Measurements from ENCODE around the gene APOA1. TPM values are rescaled to one million over a fixed set of nuclear protein-coding genes. Genes with fewer than 3 reads are reported as not detected.
"Not testable (repeated sequence)": the region's sequence is repeated elsewhere in the genome, so short reads cannot be mapped to it uniquely, and the experiment has no call there.

The APOA1 gene
- polyA plus RNA-seq, 5 donors, result 3.3 to 33.2 (median 4.4) TPM

DNA sequence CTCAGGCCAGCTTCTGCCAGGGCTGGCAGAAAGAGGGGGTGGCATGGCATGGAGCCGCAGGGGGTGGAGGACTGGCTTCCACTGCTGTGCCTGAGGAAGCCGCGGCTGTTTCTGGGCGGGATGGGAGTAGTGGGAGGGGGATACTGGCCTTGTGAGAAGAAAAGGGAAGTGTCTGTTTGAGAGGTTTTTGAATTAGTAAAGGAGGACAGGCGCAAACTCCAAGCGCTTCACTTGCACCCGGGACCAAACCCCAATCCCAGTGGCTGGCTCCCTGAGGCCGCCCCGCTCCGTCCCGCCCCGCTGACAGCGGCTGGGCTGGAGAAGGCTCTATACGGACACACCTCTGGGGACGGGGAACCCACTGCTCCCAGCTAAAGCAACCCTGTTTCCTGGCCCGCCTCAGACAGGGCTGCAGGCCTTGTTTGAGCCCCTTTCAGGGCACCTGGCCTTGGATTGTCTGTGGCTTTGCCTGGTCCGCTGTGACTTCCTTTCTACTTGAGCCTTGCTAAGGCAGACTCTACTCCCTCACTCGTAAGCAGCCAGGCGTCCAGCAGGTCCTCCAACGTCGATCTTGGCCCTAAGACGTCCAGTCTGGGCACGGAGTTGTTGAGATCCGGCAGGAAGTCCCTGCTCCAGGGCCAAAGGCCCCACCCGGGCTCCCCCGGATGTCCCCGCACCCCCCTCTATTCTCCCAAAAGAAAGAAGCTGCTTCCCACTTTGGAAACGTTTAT is 2.2 kb downstream of the APOA1 start:
- no peak for DNase-seq

- DNase-seq, result not testable (repeated sequence)
These were observed 2.8 kb downstream of the APOA1 start for GRCh38 chr11:116834535-116835041.

DNA sequence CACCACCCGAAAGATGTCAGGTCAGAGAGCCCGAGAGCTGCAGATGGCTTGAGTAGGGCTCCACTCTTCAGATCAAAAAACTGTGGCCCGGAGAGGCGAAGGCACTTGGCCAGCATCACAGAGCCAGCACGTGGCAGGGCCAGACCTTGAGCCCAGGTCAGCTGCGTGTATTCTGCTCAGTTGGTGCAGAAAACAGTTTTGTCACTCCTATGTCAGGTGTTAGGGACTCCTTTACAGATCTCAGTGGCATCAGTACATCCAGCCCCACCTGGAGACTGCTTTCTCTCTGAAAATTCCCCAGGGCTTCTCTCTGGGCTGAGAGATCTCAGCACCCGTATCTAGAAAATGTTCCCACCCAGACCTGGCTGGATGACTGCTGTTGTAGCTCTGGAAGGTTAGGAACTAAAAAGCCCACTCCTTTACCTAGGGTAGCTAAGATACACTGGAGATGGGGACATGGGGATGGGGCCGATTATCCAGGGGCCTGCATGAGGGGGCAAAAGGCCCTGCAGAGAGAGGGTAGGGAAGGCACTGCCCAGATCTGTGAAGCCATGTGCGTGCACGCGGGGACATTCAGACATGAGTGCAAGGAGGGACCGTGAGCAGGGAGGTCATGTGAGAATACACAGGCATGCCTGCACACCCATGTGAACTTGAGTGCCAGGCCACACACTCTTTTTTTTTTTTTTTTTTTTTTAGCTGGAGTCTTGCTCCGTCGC is 3.4 kb downstream of the APOA1 start:
- no peak for DNase-seq

DNA sequence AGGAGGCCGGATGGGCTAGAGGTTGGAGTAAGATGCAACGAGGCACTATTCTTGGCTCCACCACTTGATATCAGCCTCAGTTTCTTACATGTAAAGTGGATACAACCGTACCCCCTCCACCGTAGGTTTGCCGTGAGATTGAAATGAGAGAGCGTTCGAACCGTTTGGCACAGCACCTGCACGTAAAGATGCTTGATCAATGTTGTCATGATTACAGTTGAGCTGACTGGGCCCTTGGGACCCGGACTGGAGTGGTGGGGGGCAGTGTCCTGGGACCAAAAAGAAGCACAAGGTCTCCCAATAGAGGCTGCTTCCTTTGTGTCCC is 4.0 kb downstream of the APOA1 start:
- DNase-seq, result no peak

DNA sequence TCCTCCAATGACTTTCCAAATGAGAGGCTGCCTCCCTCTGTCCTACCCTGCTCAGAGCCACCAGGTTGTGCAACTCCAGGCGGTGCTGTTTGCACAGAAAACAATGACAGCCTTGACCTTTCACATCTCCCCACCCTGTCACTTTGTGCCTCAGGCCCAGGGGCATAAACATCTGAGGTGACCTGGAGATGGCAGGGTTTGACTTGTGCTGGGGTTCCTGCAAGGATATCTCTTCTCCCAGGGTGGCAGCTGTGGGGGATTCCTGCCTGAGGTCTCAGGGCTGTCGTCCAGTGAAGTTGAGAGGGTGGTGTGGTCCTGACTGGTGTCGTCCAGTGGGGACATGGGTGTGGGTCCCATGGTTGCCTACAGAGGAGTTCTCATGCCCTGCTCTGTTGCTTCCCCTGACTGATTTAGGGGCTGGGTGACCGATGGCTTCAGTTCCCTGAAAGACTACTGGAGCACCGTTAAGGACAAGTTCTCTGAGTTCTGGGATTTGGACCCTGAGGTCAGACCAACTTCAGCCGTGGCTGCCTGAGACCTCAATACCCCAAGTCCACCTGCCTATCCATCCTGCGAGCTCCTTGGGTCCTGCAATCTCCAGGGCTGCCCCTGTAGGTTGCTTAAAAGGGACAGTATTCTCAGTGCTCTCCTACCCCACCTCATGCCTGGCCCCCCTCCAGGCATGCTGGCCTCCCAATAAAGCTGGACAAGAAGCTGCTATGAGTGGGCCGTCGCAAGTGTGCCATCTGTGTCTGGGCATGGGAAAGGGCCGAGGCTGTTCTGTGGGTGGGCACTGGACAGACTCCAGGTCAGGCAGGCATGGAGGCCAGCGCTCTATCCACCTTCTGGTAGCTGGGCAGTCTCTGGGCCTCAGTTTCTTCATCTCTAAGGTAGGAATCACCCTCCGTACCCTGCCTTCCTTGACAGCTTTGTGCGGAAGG is 4.8 kb downstream of the APOA1 start:
- DNase-seq, result no peak

GRCh38 chr11:116831790-116832349 is 5.6 kb downstream of the APOA1 start:
- DNase-seq, result no peak

DNA sequence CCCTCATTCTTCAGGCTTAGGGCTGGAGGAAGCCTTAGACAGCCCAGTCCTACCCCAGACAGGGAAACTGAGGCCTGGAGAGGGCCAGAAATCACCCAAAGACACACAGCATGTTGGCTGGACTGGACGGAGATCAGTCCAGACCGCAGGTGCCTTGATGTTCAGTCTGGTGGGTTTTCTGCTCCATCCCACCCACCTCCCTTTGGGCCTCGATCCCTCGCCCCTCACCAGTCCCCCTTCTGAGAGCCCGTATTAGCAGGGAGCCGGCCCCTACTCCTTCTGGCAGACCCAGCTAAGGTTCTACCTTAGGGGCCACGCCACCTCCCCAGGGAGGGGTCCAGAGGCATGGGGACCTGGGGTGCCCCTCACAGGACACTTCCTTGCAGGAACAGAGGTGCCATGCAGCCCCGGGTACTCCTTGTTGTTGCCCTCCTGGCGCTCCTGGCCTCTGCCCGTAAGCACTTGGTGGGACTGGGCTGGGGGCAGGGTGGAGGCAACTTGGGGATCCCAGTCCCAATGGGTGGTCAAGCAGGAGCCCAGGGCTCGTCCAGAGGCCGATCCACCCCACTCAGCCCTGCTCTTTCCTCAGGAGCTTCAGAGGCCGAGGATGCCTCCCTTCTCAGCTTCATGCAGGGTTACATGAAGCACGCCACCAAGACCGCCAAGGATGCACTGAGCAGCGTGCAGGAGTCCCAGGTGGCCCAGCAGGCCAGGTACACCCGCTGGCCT is 7.1 kb downstream of the APOA1 start:
- no peak for DNase-seq

DNA sequence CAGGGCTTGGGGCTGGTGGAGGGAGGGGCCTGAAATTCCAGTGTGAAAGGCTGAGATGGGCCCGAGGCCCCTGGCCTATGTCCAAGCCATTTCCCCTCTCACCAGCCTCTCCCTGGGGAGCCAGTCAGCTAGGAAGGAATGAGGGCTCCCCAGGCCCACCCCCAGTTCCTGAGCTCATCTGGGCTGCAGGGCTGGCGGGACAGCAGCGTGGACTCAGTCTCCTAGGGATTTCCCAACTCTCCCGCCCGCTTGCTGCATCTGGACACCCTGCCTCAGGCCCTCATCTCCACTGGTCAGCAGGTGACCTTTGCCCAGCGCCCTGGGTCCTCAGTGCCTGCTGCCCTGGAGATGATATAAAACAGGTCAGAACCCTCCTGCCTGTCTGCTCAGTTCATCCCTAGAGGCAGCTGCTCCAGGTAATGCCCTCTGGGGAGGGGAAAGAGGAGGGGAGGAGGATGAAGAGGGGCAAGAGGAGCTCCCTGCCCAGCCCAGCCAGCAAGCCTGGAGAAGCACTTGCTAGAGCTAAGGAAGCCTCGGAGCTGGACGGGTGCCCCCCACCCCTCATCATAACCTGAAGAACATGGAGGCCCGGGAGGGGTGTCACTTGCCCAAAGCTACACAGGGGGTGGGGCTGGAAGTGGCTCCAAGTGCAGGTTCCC is 7.8 kb downstream of the APOA1 start, which contains the start of gene APOC3:
Gene APOC3 (plus strand): TSS at position 383 of the 659 bp plus-strand sequence. CDS start 676 bp downstream, outside the sequence.
- DNase-seq, result no peak

DNA sequence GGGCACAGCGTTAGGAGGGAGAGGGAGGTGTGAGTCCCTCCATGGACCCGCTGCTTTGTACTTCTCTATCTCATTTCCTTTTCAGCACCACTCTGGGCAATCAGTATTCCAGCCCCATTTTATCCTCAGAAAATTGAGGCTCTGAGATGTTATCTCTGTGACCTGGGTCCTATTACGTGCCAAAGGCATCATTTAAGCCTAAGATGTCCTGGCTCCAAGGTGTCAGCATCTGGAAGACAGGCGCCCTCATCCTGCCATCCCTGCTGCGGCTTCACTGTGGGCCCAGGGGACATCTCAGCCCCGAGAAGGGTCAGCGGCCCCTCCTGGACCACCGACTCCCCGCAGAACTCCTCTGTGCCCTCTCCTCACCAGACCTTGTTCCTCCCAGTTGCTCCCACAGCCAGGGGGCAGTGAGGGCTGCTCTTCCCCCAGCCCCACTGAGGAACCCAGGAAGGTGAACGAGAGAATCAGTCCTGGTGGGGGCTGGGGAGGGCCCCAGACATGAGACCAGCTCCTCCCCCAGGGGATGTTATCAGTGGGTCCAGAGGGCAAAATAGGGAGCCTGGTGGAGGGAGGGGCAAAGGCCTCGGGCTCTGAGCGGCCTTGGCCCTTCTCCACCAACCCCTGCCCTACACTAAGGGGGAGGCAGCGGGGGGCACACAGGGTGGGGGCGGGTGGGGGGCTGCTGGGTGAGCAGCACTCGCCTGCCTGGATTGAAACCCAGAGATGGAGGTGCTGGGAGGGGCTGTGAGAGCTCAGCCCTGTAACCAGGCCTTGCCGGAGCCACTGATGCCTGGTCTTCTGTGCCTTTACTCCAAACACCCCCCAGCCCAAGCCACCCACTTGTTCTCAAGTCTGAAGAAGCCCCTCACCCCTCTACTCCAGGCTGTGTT is 8.5 kb downstream of the APOA1 start:
- no peak for DNase-seq

DNA sequence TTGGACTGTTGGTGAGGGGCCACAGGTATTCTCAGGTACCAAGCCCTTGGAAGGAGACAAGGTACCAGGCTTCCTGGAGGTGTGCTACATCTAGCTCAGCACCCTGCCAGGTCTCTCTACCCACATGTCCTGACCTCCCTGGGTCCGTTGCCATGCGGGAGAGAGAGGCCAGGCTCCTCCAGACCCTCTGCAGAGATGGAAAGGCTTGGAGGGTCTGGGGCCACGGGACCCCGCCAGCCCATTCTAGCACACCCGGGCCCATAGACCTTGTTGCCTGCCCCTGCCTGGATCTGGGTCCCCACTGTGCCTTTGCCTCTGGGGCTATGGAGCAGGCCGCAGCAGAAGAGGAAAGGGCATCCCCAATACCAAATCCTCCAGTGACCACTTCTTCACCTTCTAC is 10.0 kb downstream of the APOA1 start:
- DNase-seq, result no peak

GRCh38 chr11:116826751-116827431 is 10.5 kb downstream of the APOA1 start:
- no peak for DNase-seq

- no peak for DNase-seq
These were observed 11.3 kb downstream of the APOA1 start for GRCh38 chr11:116825854-116826750.

- no peak for DNase-seq
These were observed 12.0 kb downstream of the APOA1 start for GRCh38 chr11:116825434-116825833.

- DNase-seq, result no peak
These were observed 14.2 kb downstream of the APOA1 start, which contains the start of gene APOA4 for GRCh38 chr11:116823031-116823843. Gene APOA4 (minus strand): TSS chr11:116823304. CDS start chr11:116823191, 113 bp downstream.

GRCh38 chr11:116822575-116822974 is 14.8 kb downstream of the APOA1 start:
- no peak for DNase-seq

DNA sequence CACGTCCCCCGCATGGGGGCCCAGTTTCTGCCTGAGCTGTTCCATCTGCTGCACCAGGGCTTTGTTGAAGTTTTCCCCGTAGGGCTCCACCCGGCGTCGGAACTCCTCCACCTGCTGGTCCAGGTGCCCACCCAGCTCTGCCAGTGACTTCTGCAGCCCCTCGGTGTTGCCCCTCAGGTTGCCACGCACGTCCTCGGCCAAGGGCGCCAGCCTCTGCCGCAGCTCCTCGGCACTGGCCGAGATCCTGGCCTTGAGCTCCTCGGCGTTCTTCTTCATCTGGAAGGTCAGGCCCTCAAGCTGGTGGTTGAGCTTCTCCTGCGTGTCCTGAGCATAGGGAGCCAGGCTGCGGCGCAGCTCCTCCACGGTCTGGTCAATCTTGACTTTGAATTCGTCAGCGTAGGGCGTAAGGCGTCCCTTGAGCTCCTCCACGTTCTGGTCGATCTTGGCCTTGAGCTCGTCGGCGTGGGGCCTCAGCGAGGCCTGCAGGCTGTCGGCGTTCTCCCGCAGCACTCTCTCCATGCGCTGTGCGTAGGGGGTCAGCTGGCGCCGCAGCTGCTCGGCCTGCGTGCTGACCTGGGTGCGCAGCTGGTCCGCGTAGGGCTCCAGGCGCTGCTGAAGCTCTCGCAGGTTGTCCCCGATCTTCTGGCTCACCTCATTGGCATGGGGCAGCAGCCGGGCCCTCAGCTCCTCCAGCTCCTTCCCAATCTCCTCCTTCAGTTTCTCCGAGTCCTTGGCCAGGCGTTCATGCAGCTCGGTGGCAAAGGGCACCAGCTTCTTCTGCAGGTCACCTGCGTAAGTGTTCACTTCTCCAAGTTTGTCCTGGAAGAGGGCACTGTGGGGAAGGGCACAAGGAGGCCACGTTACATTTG is 16.1 kb downstream of the APOA1 start:
- DNase-seq, result no peak
